ENCODE data around the gene CD300A. TPM values are rescaled to one million over a fixed set of nuclear protein-coding genes. Genes with fewer than 3 reads are reported as not detected.

Gene CD300A
- polyA plus RNA-seq, 1 experiment = not detected

GRCh38 chr17:74525781-74526288 is 59.4 kb downstream of the CD300A start:
- H3K9me3 ChIP-seq (ENCODE audit: control insufficient read depth, insufficient read depth, low read length) = peaks cover 37% of the 10 kb centered on the region
- no peak for TF ChIP-seq CTCF (IDR thresholded peaks at IDR 0.05; ENCODE audit: low read depth, low read length)
- H3K4me3 ChIP-seq (ENCODE audit: low read depth, low read length) = no peak overlapping the region
- POLR2A ChIA-PET = no interaction called here
- CTCF ChIA-PET = no interaction called here
- H3K27me3 ChIP-seq (ENCODE audit: control insufficient read depth, insufficient read depth, low read length) = no peaks in the 10 kb centered on the region
- H3K27ac ChIP-seq (ENCODE audit: low read depth, low read length) = no peak overlapping the region
- no peak for DNase-seq (ENCODE audit: low read depth, low spot score)

GRCh38 chr17:74526681-74527080 is 60.2 kb downstream of the CD300A start:
- POLR2A ChIA-PET = no interaction called here
- H3K9me3 ChIP-seq (ENCODE audit: control insufficient read depth, insufficient read depth, low read length) = peaks cover 32% of the 10 kb centered on the region
- H3K4me3 ChIP-seq (ENCODE audit: low read depth, low read length) = no peak overlapping the region
- no peak for DNase-seq (ENCODE audit: low read depth, low spot score)
- CTCF ChIA-PET = no interaction called here
- no peak overlapping the region for H3K27ac ChIP-seq (ENCODE audit: low read depth, low read length)
- no peaks in the 10 kb centered on the region for H3K27me3 ChIP-seq (ENCODE audit: control insufficient read depth, insufficient read depth, low read length)
- no peak for TF ChIP-seq CTCF (IDR thresholded peaks at IDR 0.05; ENCODE audit: low read depth, low read length)

- DNase-seq (ENCODE audit: low read depth, low spot score) = no peak
- Histone ChIP-seq H3K9me3 (ENCODE audit: control insufficient read depth, insufficient read depth, low read length) (peaks cover 28% of the 10 kb centered on the region), H3K4me3 (ENCODE audit: low read depth, low read length) (no peak overlapping the region), H3K27me3 (ENCODE audit: control insufficient read depth, insufficient read depth, low read length) (no peaks in the 10 kb centered on the region), H3K27ac (ENCODE audit: low read depth, low read length) (no peak overlapping the region)
- CTCF ChIA-PET = no interaction called here
- TF ChIP-seq CTCF (IDR thresholded peaks at IDR 0.05; ENCODE audit: low read depth, low read length) = no peak
- POLR2A ChIA-PET = no interaction called here
Measured at GRCh38 chr17:74527081-74527480, 60.6 kb downstream of the CD300A start.

- no peak for DNase-seq (ENCODE audit: low read depth, low spot score)
- ChIA-PET POLR2A (no interaction called here), CTCF (no interaction called here)
- H3K27ac ChIP-seq (ENCODE audit: low read depth, low read length) = no peak overlapping the region
- H3K9me3 ChIP-seq (ENCODE audit: control insufficient read depth, insufficient read depth, low read length) = peaks cover 27% of the 10 kb centered on the region
- no peak for TF ChIP-seq CTCF (IDR thresholded peaks at IDR 0.05; ENCODE audit: low read depth, low read length)
- no peaks in the 10 kb centered on the region for H3K27me3 ChIP-seq (ENCODE audit: control insufficient read depth, insufficient read depth, low read length)
- no peak overlapping the region for H3K4me3 ChIP-seq (ENCODE audit: low read depth, low read length)
Measured at GRCh38 chr17:74527756-74528155, 61.3 kb downstream of the CD300A start.

- no peaks in the 10 kb centered on the region for H3K27me3 ChIP-seq (ENCODE audit: control insufficient read depth, insufficient read depth, low read length)
- no peak overlapping the region for H3K4me3 ChIP-seq (ENCODE audit: low read depth, low read length)
- DNase-seq (ENCODE audit: low read depth, low spot score) = no peak
- ChIA-PET CTCF (no interaction called here), POLR2A (no interaction called here)
- H3K27ac ChIP-seq (ENCODE audit: low read depth, low read length) = no peak overlapping the region
- no peak for TF ChIP-seq CTCF (IDR thresholded peaks at IDR 0.05; ENCODE audit: low read depth, low read length)
- peaks cover 20% of the 10 kb centered on the region for H3K9me3 ChIP-seq (ENCODE audit: control insufficient read depth, insufficient read depth, low read length)
Measured at GRCh38 chr17:74528491-74529199, 62.2 kb downstream of the CD300A start.
